Ishikawa (cell line): ENCODE data around the gene RPRML.

Experiments
- CEBPB ChIP-seq: IDR thresholded peaks from 2 replicates; pipeline ENCODE4 v1.6.1; 2012
- CREB1 ChIP-seq: IDR thresholded peaks from 2 replicates; pipeline ENCODE4 v1.6.1; 2012; ENCODE audit warnings: low read depth
- EGR1 ChIP-seq: IDR thresholded peaks from 2 replicates; pipeline ENCODE4 v1.6.1; 2012
- EP300 ChIP-seq: IDR thresholded peaks from 2 replicates; pipeline ENCODE4 v1.6.1; 2012; ENCODE audit warnings: borderline replicate concordance
- FOXM1 ChIP-seq: IDR thresholded peaks from 2 replicates; pipeline ENCODE4 v1.6.1; 2012; ENCODE audit warnings: low read depth, borderline replicate concordance
- MAX ChIP-seq: IDR thresholded peaks from 2 replicates; pipeline ENCODE4 v1.6.1; 2012
- NFIC ChIP-seq: IDR thresholded peaks from 2 replicates; pipeline ENCODE4 v1.6.1; 2012
- RAD21 ChIP-seq: IDR thresholded peaks from 2 replicates; pipeline ENCODE4 v1.6.1; 2012; ENCODE audit warnings: low read depth
- REST ChIP-seq: IDR thresholded peaks from 2 replicates; pipeline ENCODE4 v1.6.1; 2012; ENCODE audit warnings: low read depth, mild to moderate bottlenecking
- TAF1 ChIP-seq: IDR thresholded peaks from 2 replicates; pipeline ENCODE4 v1.6.1; 2012; ENCODE audit warnings: low read depth, mild to moderate bottlenecking
- TCF12 ChIP-seq: IDR thresholded peaks from 2 replicates; pipeline ENCODE4 v1.6.1; 2012; ENCODE audit warnings: low read depth
- TEAD4 ChIP-seq: IDR thresholded peaks from 2 replicates; pipeline ENCODE4 v1.6.1; 2012
- USF1 ChIP-seq: IDR thresholded peaks from 2 replicates; pipeline ENCODE4 v1.6.1; 2012
- YY1 ChIP-seq: IDR thresholded peaks from 2 replicates; pipeline ENCODE4 v1.6.1; 2012; ENCODE audit warnings: low read depth
- ZBTB7A ChIP-seq: IDR thresholded peaks from 2 replicates; pipeline ENCODE4 v1.6.1; 2012; ENCODE audit warnings: low read depth

Gene RPRML

GRCh38 chr17:47004906-47005305 lies 25.9 kb upstream of the RPRML start:
- no peak for TF ChIP-seq ZBTB7A
- no peak for TF ChIP-seq EGR1

- no peak for TF ChIP-seq YY1
- TF ChIP-seq FOXM1, result no peak
- no peak for TF ChIP-seq CREB1
- no peak for TF ChIP-seq USF1
- TF ChIP-seq CEBPB, result no peak
Measured at GRCh38 chr17:46995841-46996571, 17.0 kb upstream of the RPRML start.

GRCh38 chr17:46994993-46995392 lies 15.9 kb upstream of the RPRML start:
- no peak for TF ChIP-seq ZBTB7A
- no peak for TF ChIP-seq FOXM1
- TF ChIP-seq MAX, result no peak
- no peak for TF ChIP-seq TAF1

- TF ChIP-seq EP300 (no peak), CREB1 (no peak), TAF1 (no peak), MAX (no peak), CEBPB (no peak), EGR1 (no peak), YY1 (no peak), TCF12 (no peak), REST (no peak)
Measured at GRCh38 chr17:46991617-46992016, 12.6 kb upstream of the RPRML start.

GRCh38 chr17:46989637-46990431 lies 10.8 kb upstream of the RPRML start:
- TF ChIP-seq TAF1, result no peak
- no peak for TF ChIP-seq CEBPB
- TF ChIP-seq EP300, result no peak
- no peak for TF ChIP-seq USF1
- TF ChIP-seq NFIC, result no peak
- no peak for TF ChIP-seq ZBTB7A
- no peak for TF ChIP-seq MAX
- TF ChIP-seq TCF12, result no peak
- no peak for TF ChIP-seq EGR1
- TF ChIP-seq CREB1, result no peak
- TF ChIP-seq FOXM1, result no peak
- no peak for TF ChIP-seq YY1
- no peak for TF ChIP-seq RAD21

GRCh38 chr17:46986366-46986765 lies 7.3 kb upstream of the RPRML start:
- no peak for TF ChIP-seq MAX
- no peak for TF ChIP-seq USF1
- no peak for TF ChIP-seq FOXM1

GRCh38 chr17:46984892-46985291 lies 5.8 kb upstream of the RPRML start:
- no peak for TF ChIP-seq EP300
- no peak for TF ChIP-seq EGR1
- no peak for TF ChIP-seq REST
- no peak for TF ChIP-seq USF1
- no peak for TF ChIP-seq YY1
- no peak for TF ChIP-seq NFIC
- TF ChIP-seq RAD21, result no peak
- no peak for TF ChIP-seq ZBTB7A
- no peak for TF ChIP-seq FOXM1
- no peak for TF ChIP-seq TCF12
- TF ChIP-seq TEAD4, result no peak
